H9 (cell line): Measurements from ENCODE around the gene CFHR3. TPM values are rescaled to one million over a fixed set of nuclear protein-coding genes. Genes with fewer than 3 reads are reported as not detected.

ENCODE experiments used
- DNase-seq: peaks from one replicate; pipeline ENCODE4 v3.0.0-alpha.2; 2017
- H2AFZ ChIP-seq: one replicate; pipeline ENCODE4 v1.6.1; 2013; ENCODE audit warnings: mild to moderate bottlenecking, low read length, control low read depth, moderate library complexity
- H2AK5ac ChIP-seq: 2 replicates; pipeline ENCODE4 v1.6.1; 2013; ENCODE audit warnings: low read length, control low read depth, mixed read lengths; ENCODE audit not compliant: insufficient read length
- H2BK120ac ChIP-seq: one replicate; pipeline ENCODE4 v1.6.1; 2013; ENCODE audit warnings: low read depth, mild to moderate bottlenecking, low read length, control low read depth, inconsistent platforms; ENCODE audit not compliant: poor library complexity, severe bottlenecking
- H2BK12ac ChIP-seq: 2 replicates; pipeline ENCODE4 v1.6.1; 2013; ENCODE audit warnings: low read length, control low read depth, mixed read lengths, low read depth; ENCODE audit not compliant: insufficient read length
- H2BK15ac ChIP-seq: 2 replicates; pipeline ENCODE4 v1.6.1; 2013; ENCODE audit warnings: low read depth, low read length, control low read depth
- H2BK20ac ChIP-seq: one replicate; pipeline ENCODE4 v1.6.1; 2013; ENCODE audit warnings: low read depth, mild to moderate bottlenecking, low read length, control low read depth, inconsistent platforms; ENCODE audit not compliant: poor library complexity, severe bottlenecking
- H2BK5ac ChIP-seq: 2 replicates; pipeline ENCODE4 v1.6.1; 2013; ENCODE audit warnings: low read length, control low read depth, mixed read lengths; ENCODE audit not compliant: insufficient read length
- H3K14ac ChIP-seq: 2 replicates; pipeline ENCODE4 v1.6.1; 2013; ENCODE audit warnings: low read length, control low read depth; ENCODE audit not compliant: insufficient read depth
- H3K18ac ChIP-seq: 2 replicates; pipeline ENCODE4 v1.6.1; 2013; ENCODE audit warnings: low read depth, mild to moderate bottlenecking, mixed read lengths, low read length, control low read depth; ENCODE audit not compliant: insufficient read length
- H3K23ac ChIP-seq: 2 replicates; pipeline ENCODE4 v1.6.1; 2013; ENCODE audit warnings: low read length, control low read depth, mixed read lengths, low read depth; ENCODE audit not compliant: insufficient read length
- H3K23me2 ChIP-seq: 2 replicates; pipeline ENCODE4 v1.6.1; 2013; ENCODE audit warnings: low read depth, mild to moderate bottlenecking, mixed read lengths, low read length, control low read depth; ENCODE audit not compliant: insufficient read length, poor library complexity, severe bottlenecking
- H3K27ac ChIP-seq: 2 replicates; pipeline ENCODE4 v1.5.1; 2013; ENCODE audit warnings: low read length, control low read depth, mixed read lengths, low read depth; ENCODE audit not compliant: insufficient read length
- H3K27me3 ChIP-seq: 2 replicates; pipeline ENCODE4 v1.6.1; 2013; ENCODE audit warnings: low read length, control low read depth, inconsistent platforms; ENCODE audit not compliant: insufficient read depth
- H3K4ac ChIP-seq: 2 replicates; pipeline ENCODE4 v1.6.1; 2013; ENCODE audit warnings: low read depth, mild to moderate bottlenecking, control low read depth, inconsistent platforms, low read length, moderate library complexity
- H3K4me1 ChIP-seq: 2 replicates; pipeline ENCODE4 v1.6.1; 2013; ENCODE audit warnings: low read length, control low read depth, inconsistent platforms; ENCODE audit not compliant: insufficient read depth
- H3K4me2 ChIP-seq: 2 replicates; pipeline ENCODE4 v1.6.1; 2013; ENCODE audit warnings: low read length, control low read depth, mixed read lengths; ENCODE audit not compliant: insufficient read length, insufficient read depth
- H3K56ac ChIP-seq: 2 replicates; pipeline ENCODE4 v1.6.1; 2013; ENCODE audit warnings: low read depth, mild to moderate bottlenecking, mixed read lengths, low read length, control low read depth; ENCODE audit not compliant: insufficient read length
- H3K79me1 ChIP-seq: 2 replicates; pipeline ENCODE4 v1.6.1; 2013; ENCODE audit warnings: low read depth, mild to moderate bottlenecking, moderate library complexity, low read length, control low read depth, inconsistent platforms; ENCODE audit not compliant: insufficient read depth, poor library complexity, severe bottlenecking
- H3K79me2 ChIP-seq: 2 replicates; pipeline ENCODE4 v1.6.1; 2013; ENCODE audit warnings: low read length, control low read depth, inconsistent platforms; ENCODE audit not compliant: insufficient read depth
- H3K9ac ChIP-seq: 2 replicates; pipeline ENCODE4 v1.6.1; 2013; ENCODE audit warnings: low read length, control low read depth, mixed read lengths; ENCODE audit not compliant: insufficient read length; ENCODE audit errors: extremely low read depth
- H3K9me3 ChIP-seq: one replicate; pipeline ENCODE4 v1.6.1; 2013; ENCODE audit warnings: low read depth, low read length, inconsistent platforms; ENCODE audit not compliant: control insufficient read depth
- H3T11ph ChIP-seq: one replicate; pipeline ENCODE4 v1.6.1; 2013; ENCODE audit warnings: mild to moderate bottlenecking, low read length, control low read depth, inconsistent platforms
- H4K20me1 ChIP-seq: one replicate; pipeline ENCODE4 v1.6.1; 2013; ENCODE audit not compliant: control insufficient read depth, insufficient read length, insufficient read depth
- H4K5ac ChIP-seq: 2 replicates; pipeline ENCODE4 v1.6.1; 2013; ENCODE audit warnings: low read depth, mild to moderate bottlenecking, mixed read lengths, low read length, control low read depth; ENCODE audit not compliant: insufficient read length
- H4K8ac ChIP-seq: replicated peaks from 2 replicates; pipeline ENCODE4 v1.6.1; 2013; ENCODE audit warnings: low read length, control low read depth, mixed read lengths, low read depth; ENCODE audit not compliant: insufficient read length
- H4K91ac ChIP-seq: 2 replicates; pipeline ENCODE4 v1.6.1; 2013; ENCODE audit warnings: low read depth, mild to moderate bottlenecking, moderate library complexity, mixed read lengths, low read length, control low read depth; ENCODE audit not compliant: insufficient read length
- H3K27ac Mint-ChIP-seq, 3 experiments: 2 replicates in 2 of 3; 3 replicates in 1 of 3; pipeline ENCODE4 v1.8.0; 2020 to 2021; ENCODE audit warnings: mixed read lengths in 3 of 3, mild to moderate bottlenecking in 1 of 3, moderate library complexity in 1 of 3
- H3K27me3 Mint-ChIP-seq: 2 replicates; pipeline ENCODE4 v1.8.0; 2021; ENCODE audit warnings: low read depth, mild to moderate bottlenecking, moderate library complexity, mixed read lengths
- H3K36me3 Mint-ChIP-seq, 3 experiments: 2 replicates in 2 of 3; 3 replicates in 1 of 3; pipeline ENCODE4 v1.8.0; 2020 to 2021; ENCODE audit warnings: low read depth in 3 of 3, mixed read lengths in 3 of 3; ENCODE audit not compliant: insufficient read depth in 1 of 3
- H3K4me1 Mint-ChIP-seq, 2 experiments: 2 replicates each; pipeline ENCODE4 v1.8.0; 2020; ENCODE audit warnings: mixed read lengths in 2 of 2
- H3K4me3 Mint-ChIP-seq, 2 experiments: 2 replicates in 1 of 2; 3 replicates in 1 of 2; pipeline ENCODE4 v1.8.0; 2020 to 2021; ENCODE audit warnings: mild to moderate bottlenecking in 2 of 2, mixed read lengths in 2 of 2, moderate library complexity in 1 of 2
- H3K9me3 Mint-ChIP-seq, 2 experiments: 2 replicates in 1 of 2; 3 replicates in 1 of 2; pipeline ENCODE4 v1.8.0; 2020; ENCODE audit warnings: mild to moderate bottlenecking in 2 of 2, mixed read lengths in 2 of 2, moderate library complexity in 1 of 2
- WGBS: extraction: QIAGEN DNeasy Blood & Tissue Kit; methylation state at CpG from one replicate; pipeline ENCODE4 v1.1.7; 2013; ENCODE audit warnings: missing lambda C conversion rate, low lambda C conversion rate, mixed read lengths; ENCODE audit not compliant: insufficient read length; ENCODE audit errors: extremely low coverage; 5-methylcytosine and 5-hydroxymethylcytosine counted together
- total RNA-seq: library from RNA; stranded (reverse); gene quantifications from 2 replicates; pipeline ENCODE4 v1.2.1, GENCODE V29; 2021
- TF ChIP-seq, protein P1 (sequence below): fragments of 200-600 bp; sonication (generic); conservative IDR thresholded peaks from 3 replicates; pipeline ENCODE4 v1.8.0; 2021; ENCODE audit warnings: antibody characterized with exemption, mild to moderate bottlenecking

Gene CFHR3
- total RNA-seq, 1 experiment from 2014 or later, result 1.4 TPM

DNA sequence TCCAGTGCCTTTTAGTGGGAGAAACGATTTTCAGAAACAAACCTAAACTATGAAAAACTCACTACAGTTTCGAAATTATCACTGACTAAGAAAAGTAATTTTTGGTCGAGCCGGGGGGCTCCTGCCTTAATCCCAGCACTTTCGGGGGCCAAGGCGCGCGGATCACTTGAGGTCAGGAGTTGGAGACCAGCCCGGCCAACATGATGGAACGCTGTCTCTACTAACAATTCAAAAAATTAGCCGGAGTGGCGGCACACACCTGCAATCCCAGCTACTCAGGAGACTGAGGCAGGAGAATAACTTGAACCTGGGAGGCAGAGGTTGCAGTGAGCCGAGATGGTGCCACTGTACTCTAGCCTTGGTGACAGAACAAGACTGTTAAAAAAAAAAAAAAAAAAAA, 3.0 kb downstream of the CFHR3 start:
- Histone ChIP-seq H4K20me1 (no peaks in the 10 kb centered on the region), H2BK15ac (no peak overlapping the region), H3K9ac (no peak overlapping the region), H3K56ac (no peak overlapping the region), H3K79me1 (no peaks in the 10 kb centered on the region), H2AFZ (no peak overlapping the region), H3K23me2 (no peaks in the 10 kb centered on the region), H3K14ac (no peak overlapping the region), H3K18ac (no peak overlapping the region), H3K27me3 (no peaks in the 10 kb centered on the region), H2BK12ac (no peak overlapping the region), H2BK5ac (no peak overlapping the region), H3K9me3 (no peaks in the 10 kb centered on the region), H4K5ac (no peak overlapping the region), H2AK5ac (no peak overlapping the region), H3K23ac (no peak overlapping the region), H4K8ac (no peak overlapping the region), H3K4me2 (no peak overlapping the region), H3K27ac (no peak overlapping the region), H2BK120ac (no peak overlapping the region), H3K79me2 (no peaks in the 10 kb centered on the region), H2BK20ac (no peak overlapping the region), H4K91ac (no peak overlapping the region), H3K4me1 (no peaks in the 10 kb centered on the region), H3K4ac (no peak overlapping the region), H3T11ph (no peak overlapping the region)
- Mint-ChIP-seq H3K4me1 (no peaks in the 10 kb centered on the region), H3K27me3 (no peaks in the 10 kb centered on the region), H3K9me3 (peaks cover 0 to under 1% of the 10 kb centered on the region in 2 experiments; a peak in 2 of 5 replicates), H3K27ac (no peak overlapping the region), H3K4me3 (no peak overlapping the region), H3K36me3 (no peaks in the 10 kb centered on the region)
- no peak for DNase-seq
- no CpG with 5 or more reads among the region's 13 CpGs for WGBS
- TF ChIP-seq, protein P1, sequence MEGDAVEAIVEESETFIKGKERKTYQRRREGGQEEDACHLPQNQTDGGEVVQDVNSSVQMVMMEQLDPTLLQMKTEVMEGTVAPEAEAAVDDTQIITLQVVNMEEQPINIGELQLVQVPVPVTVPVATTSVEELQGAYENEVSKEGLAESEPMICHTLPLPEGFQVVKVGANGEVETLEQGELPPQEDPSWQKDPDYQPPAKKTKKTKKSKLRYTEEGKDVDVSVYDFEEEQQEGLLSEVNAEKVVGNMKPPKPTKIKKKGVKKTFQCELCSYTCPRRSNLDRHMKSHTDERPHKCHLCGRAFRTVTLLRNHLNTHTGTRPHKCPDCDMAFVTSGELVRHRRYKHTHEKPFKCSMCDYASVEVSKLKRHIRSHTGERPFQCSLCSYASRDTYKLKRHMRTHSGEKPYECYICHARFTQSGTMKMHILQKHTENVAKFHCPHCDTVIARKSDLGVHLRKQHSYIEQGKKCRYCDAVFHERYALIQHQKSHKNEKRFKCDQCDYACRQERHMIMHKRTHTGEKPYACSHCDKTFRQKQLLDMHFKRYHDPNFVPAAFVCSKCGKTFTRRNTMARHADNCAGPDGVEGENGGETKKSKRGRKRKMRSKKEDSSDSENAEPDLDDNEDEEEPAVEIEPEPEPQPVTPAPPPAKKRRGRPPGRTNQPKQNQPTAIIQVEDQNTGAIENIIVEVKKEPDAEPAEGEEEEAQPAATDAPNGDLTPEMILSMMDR, result no peak
